Measurements from ENCODE around the gene LRRC31.

LRRC31 gene

GRCh38 chr3:169869484-169870220 lies at the start of gene LRRC31:
TSS of gene LRRC31 (minus strand) at chr3:169869935. CDS start at chr3:169869807, 128 bp downstream.
- no peak for TF ChIP-seq CTCF (conservative IDR thresholded peaks at IDR 0.05; ENCODE audit: control insufficient read depth, insufficient read depth, low read depth, low read length)
- DNase-seq (ENCODE audit: low read depth) = no peak
- H3K4me3 ChIP-seq (ENCODE audit: control insufficient read depth, low read depth, low read length) = no peak within 1 kb of the TSS

- DNase-seq (ENCODE audit: low read depth) = peak; percentile 40
- no peak overlapping the region for H3K4me3 ChIP-seq (ENCODE audit: control insufficient read depth, low read depth, low read length)
- TF ChIP-seq CTCF (conservative IDR thresholded peaks at IDR 0.05; ENCODE audit: control insufficient read depth, insufficient read depth, low read depth, low read length) = no peak
Observed at GRCh38 chr3:169914321-169914720, 44.6 kb upstream of the LRRC31 start.

GRCh38 chr3:169913323-169913722 lies 43.6 kb upstream of the LRRC31 start:
- DNase-seq (ENCODE audit: low read depth) = no peak
- TF ChIP-seq CTCF (conservative IDR thresholded peaks at IDR 0.05; ENCODE audit: control insufficient read depth, insufficient read depth, low read depth, low read length) = no peak
- H3K4me3 ChIP-seq (ENCODE audit: control insufficient read depth, low read depth, low read length) = no peak overlapping the region

- H3K4me3 ChIP-seq (ENCODE audit: control insufficient read depth, low read depth, low read length) = no peak within 1 kb of the TSS
- DNase-seq (ENCODE audit: low read depth) = no peak
- no peak for TF ChIP-seq CTCF (conservative IDR thresholded peaks at IDR 0.05; ENCODE audit: control insufficient read depth, insufficient read depth, low read depth, low read length)
Observed at GRCh38 chr3:169911272-169911671, 41.5 kb upstream of the LRRC31 start, which contains the start of gene SAMD7. TSS of gene SAMD7 (plus strand) at chr3:169911572. CDS start at chr3:169919499, 7,927 bp downstream.

- no peak for DNase-seq (ENCODE audit: low read depth)
- no peak for TF ChIP-seq CTCF (conservative IDR thresholded peaks at IDR 0.05; ENCODE audit: control insufficient read depth, insufficient read depth, low read depth, low read length)
- no peak overlapping the region for H3K4me3 ChIP-seq (ENCODE audit: control insufficient read depth, low read depth, low read length)
Observed at GRCh38 chr3:169907944-169908343, 38.2 kb upstream of the LRRC31 start.

- no peak for TF ChIP-seq CTCF (conservative IDR thresholded peaks at IDR 0.05; ENCODE audit: control insufficient read depth, insufficient read depth, low read depth, low read length)
- peak; percentile 18 for DNase-seq (ENCODE audit: low read depth)
- H3K4me3 ChIP-seq (ENCODE audit: control insufficient read depth, low read depth, low read length) = no peak overlapping the region
Observed at GRCh38 chr3:169907476-169907875, 37.7 kb upstream of the LRRC31 start.

Data from fibroblast of mammary gland (primary cell).